Nephron (organoid): ENCODE data around the gene ZC3H12A.

Experiments
- H3K27ac Mint-ChIP-seq, 3 experiments: 2 replicates each; pipeline ENCODE4 v1.8.0; 2020; ENCODE audit warnings: mixed read lengths in 3 of 3, mild to moderate bottlenecking in 2 of 3, moderate library complexity in 1 of 3
- H3K27me3 Mint-ChIP-seq: 2 replicates; pipeline ENCODE4 v1.8.0; 2021; ENCODE audit warnings: low read depth, mild to moderate bottlenecking, moderate library complexity, mixed read lengths
- H3K36me3 Mint-ChIP-seq: 2 replicates; pipeline ENCODE4 v1.8.0; 2020; ENCODE audit warnings: low read depth, mixed read lengths
- H3K4me1 Mint-ChIP-seq: 2 replicates; pipeline ENCODE4 v1.8.0; 2020; ENCODE audit warnings: mixed read lengths
- H3K4me3 Mint-ChIP-seq, 3 experiments: 2 replicates each; pipeline ENCODE4 v1.8.0; 2020; ENCODE audit warnings: mild to moderate bottlenecking in 3 of 3, mixed read lengths in 3 of 3, moderate library complexity in 2 of 3
- H3K9me3 Mint-ChIP-seq: 2 replicates; pipeline ENCODE4 v1.8.0; 2020; ENCODE audit warnings: mixed read lengths
- TF ChIP-seq, protein P1 (sequence below), 3 experiments: fragments of 200-600 bp; sonication (generic); IDR thresholded peaks; one replicate each; pipeline ENCODE4 v1.5.0; 2021; ENCODE audit warnings: antibody characterized with exemption in 3 of 3; ENCODE audit not compliant: unreplicated experiment in 3 of 3

Gene ZC3H12A

GRCh38 chr1:37484325-37485051, 10.1 kb downstream of the ZC3H12A start:
- H3K27me3 Mint-ChIP-seq, result no peaks in the 10 kb centered on the region
- no peak overlapping the region for H3K4me3 Mint-ChIP-seq
- no peak overlapping the region for H3K27ac Mint-ChIP-seq
- H3K36me3 Mint-ChIP-seq, result peaks cover 21% of the 10 kb centered on the region
- peaks cover 13% of the 10 kb centered on the region for H3K4me1 Mint-ChIP-seq
- no peaks in the 10 kb centered on the region for H3K9me3 Mint-ChIP-seq
- TF ChIP-seq, protein P1, sequence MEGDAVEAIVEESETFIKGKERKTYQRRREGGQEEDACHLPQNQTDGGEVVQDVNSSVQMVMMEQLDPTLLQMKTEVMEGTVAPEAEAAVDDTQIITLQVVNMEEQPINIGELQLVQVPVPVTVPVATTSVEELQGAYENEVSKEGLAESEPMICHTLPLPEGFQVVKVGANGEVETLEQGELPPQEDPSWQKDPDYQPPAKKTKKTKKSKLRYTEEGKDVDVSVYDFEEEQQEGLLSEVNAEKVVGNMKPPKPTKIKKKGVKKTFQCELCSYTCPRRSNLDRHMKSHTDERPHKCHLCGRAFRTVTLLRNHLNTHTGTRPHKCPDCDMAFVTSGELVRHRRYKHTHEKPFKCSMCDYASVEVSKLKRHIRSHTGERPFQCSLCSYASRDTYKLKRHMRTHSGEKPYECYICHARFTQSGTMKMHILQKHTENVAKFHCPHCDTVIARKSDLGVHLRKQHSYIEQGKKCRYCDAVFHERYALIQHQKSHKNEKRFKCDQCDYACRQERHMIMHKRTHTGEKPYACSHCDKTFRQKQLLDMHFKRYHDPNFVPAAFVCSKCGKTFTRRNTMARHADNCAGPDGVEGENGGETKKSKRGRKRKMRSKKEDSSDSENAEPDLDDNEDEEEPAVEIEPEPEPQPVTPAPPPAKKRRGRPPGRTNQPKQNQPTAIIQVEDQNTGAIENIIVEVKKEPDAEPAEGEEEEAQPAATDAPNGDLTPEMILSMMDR (IDR thresholded peaks at IDR 0.05; ENCODE audit: unreplicated experiment in 3 of 3), result no peak

- Mint-ChIP-seq H3K36me3 (peaks cover 31% of the 10 kb centered on the region), H3K4me1 (peaks cover 12% of the 10 kb centered on the region), H3K4me3 (no peak overlapping the region), H3K27ac (no peak overlapping the region), H3K9me3 (no peaks in the 10 kb centered on the region), H3K27me3 (no peaks in the 10 kb centered on the region)
- TF ChIP-seq, protein P1 (IDR thresholded peaks at IDR 0.05; ENCODE audit: unreplicated experiment in 3 of 3), result no peak
These were observed 11.7 kb downstream of the ZC3H12A start for GRCh38 chr1:37485902-37486679.

DNA sequence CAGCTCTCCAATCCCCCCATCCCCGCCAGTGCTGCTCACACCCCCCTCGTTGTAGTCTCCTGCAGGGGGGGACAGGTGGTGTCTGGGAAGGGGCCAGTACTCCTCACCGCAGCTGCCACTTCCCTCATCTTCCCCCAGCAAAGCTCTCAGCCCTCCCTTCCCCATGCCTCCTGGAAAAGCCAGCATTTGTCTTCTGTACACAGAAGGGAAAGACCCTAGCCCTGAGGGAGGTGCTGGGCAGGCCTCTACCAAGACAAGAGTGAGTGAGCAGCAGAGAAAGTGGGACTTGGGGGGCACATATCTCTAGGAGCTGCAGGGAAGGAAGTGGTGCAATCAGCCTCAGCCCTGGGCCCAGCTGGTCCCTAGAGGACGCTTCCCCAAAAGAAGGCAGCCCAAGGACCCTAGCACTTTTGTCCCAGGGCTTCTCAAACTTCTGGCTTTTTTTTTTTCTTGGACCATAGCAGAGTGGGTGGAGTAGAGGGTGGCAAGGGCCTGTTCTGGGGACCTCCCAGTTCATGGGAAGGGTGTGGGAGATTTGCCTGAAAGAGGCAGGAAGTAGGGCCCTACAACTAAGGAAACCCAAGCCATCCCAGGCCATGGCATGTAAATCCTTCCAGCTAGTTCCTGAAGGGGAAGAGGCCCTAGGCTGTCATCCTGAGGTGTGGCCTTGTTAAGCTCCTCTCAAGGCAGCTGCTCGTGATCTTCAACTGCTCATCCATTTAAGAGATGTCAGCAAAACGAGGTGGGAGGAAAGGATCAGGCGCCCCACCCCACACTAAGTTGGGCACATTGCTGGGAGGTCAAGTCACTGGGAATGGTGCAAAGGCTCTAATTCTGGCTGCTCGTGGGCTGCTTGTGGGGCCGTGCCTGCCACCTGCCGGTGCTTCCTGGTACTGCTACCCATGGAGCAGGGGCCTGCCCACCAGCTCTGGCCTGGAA, 12.6 kb downstream of the ZC3H12A start:
- TF ChIP-seq, protein P1 (IDR thresholded peaks at IDR 0.05; ENCODE audit: unreplicated experiment in 3 of 3), result peak; percentile 94 to 97 (median 97)
- no peak overlapping the region for H3K4me3 Mint-ChIP-seq
- no peaks in the 10 kb centered on the region for H3K27me3 Mint-ChIP-seq
- peaks cover 26% of the 10 kb centered on the region for H3K36me3 Mint-ChIP-seq
- peaks cover 12% of the 10 kb centered on the region for H3K4me1 Mint-ChIP-seq
- H3K27ac Mint-ChIP-seq, result peak overlapping the region; percentile 6 to 72 (median 26)
- H3K9me3 Mint-ChIP-seq, result no peaks in the 10 kb centered on the region

DNA sequence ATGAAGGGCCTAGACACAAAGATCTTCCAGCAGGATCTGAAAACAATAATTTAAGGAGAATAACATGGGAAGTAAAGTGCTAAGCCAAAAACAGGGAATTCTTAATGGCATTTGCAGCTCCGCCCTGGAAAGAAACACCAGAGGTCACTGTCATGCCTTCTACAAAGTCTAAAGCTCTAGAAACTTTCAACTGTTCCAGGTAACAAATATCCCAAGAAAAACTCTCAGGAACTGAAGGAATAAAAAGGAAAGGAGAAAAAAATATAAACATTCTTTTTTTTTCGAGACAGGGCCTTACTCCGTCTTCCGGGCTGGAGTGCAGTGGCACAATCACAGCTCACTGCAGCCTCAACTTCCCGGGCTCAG, 13.2 kb downstream of the ZC3H12A start:
- peaks cover 12% of the 10 kb centered on the region for H3K4me1 Mint-ChIP-seq
- H3K9me3 Mint-ChIP-seq, result no peaks in the 10 kb centered on the region
- H3K4me3 Mint-ChIP-seq, result no peak overlapping the region
- no peaks in the 10 kb centered on the region for H3K27me3 Mint-ChIP-seq
- peak overlapping the region in 2 of 3 experiments; percentile 6 to 26 for H3K27ac Mint-ChIP-seq
- H3K36me3 Mint-ChIP-seq, result peaks cover 22% of the 10 kb centered on the region
- TF ChIP-seq, protein P1 (IDR thresholded peaks at IDR 0.05; ENCODE audit: unreplicated experiment in 3 of 3), result no peak

DNA sequence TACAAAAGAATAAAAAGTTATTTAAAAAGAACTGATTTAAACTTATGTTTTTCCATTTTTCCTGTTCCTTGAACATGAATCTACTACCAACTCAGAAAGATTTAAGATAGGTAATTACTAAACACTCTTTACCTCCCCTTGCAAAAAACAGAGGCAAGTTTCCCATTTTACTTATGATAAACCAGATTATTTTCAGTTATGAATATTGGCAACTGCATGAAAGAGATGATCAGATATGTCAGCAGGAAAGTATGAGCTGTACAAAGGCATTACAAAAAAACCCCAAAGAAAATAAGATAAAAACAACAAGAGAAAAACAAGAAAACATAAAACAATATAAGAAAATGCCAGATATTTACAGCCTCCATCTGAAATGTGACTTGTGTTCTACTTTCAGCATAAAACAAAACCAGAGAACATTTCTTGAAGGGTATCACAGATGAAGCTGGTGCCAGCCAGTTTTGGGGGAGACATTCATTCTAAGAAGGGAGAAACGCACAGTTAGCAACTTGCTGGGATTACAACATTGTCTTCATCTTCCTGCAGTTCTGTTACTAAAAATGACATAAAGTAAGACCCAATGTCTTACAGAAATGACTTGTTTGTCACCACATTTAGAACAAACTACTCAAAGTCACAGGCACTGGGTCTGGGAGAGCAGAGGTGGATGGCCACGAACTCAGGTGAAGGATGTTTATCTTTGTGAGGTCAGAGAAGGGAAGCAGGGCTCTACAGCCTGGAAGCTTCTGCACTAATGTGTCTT, 19.1 kb downstream of the ZC3H12A start:
- Mint-ChIP-seq H3K36me3 (peaks cover 42% of the 10 kb centered on the region), H3K27me3 (no peaks in the 10 kb centered on the region), H3K4me1 (no peaks in the 10 kb centered on the region), H3K4me3 (no peak overlapping the region), H3K27ac (no peak overlapping the region), H3K9me3 (no peaks in the 10 kb centered on the region)
- TF ChIP-seq, protein P1 (IDR thresholded peaks at IDR 0.05; ENCODE audit: unreplicated experiment in 3 of 3), result no peak
